ENCODE results near the gene PHF24.

PHF24 gene

DNA sequence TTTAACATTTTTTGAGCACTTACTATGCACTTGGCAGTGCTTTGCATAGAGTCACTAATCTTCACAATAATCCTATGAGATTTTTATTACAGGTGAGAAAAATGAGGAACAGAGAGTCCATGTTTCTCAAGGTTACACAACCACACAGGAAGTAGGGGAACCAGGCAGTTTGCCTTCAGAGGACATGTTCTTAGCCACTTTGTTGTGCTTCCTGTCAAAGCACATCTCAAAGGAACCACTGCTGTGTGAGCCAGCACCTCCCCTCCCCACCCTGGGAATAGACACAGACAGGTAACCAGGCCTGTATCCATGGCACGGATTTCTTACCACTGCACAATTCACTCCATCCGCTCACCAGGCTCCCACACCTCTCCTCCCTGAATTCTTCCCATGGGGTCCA lies 25.1 kb downstream of the PHF24 start:
- DNase-seq (ENCODE audit: low spot score), result no peak

DNA sequence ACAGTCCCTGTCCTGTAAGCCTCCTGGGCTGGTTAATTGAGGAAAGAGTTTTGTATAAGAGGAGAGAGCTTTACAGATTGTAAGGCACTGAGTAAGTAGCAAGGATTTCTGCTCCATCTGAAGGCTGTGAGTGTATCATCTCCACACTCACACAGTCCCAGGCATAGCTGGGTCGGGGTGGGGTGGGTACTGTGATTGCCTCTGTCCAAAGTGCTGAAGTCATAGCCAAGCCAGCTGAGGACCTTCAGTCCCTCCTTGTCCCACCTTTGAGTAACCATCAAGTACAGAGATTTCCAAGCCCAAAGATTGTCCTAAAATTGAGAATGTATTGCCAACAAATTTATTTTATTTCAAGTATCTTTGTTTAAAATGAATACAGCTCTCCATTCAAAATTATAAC lies 26.0 kb downstream of the PHF24 start:
- DNase-seq (ENCODE audit: low spot score), result no peak

DNA sequence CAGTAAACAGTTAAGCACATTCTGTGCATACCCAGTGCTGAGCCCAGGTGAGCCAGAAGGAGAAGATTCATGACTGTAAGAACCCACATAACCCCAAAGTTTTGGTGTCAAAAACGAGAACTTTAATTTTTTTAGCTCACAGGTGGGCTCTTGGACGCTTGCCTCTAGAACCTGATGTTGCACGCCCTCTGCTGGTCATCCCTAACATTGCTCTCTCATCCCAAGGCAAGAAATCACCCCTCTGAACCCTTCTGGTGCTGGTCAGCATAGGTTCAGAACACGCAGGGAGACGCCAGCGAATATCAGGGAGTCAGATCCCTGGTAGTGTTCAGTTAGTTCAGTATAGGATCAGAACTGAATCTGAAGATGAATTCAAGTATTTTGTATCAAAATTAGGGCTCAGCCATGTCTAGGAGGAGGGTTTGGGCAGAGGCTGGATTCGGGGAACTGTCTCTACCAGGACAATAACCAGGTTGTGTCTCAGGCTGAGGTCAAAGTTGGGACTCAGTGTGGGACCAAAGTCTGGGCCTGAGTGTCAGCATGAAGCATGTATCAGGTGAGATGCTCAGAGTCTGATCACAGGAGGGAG lies 27.3 kb downstream of the PHF24 start:
- DNase-seq (ENCODE audit: low spot score), result peak; percentile 64

DNA sequence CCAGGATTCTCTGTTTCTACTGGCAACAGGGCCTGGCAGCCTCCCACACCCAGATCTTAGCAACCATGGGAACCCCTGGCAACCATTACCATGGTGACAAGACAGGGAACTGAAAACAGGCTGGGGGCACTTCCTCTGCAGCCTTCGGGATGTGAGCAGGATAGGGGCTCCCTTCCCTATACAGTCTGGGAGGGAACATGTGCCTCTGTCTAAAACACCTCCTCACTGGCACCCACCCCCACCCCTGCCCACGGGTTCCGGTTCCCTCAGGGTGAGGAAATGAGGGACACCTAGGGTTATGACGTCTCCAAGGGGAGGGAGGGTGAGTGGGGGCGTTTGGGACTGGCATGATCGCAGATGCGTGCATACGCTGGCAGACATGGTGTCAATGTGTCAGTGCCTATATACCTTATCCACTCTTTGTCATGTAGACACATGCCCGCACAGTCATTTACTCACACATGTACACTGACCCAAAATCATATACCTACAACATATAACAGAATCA lies 28.5 kb downstream of the PHF24 start:
- peak; percentile 82 for DNase-seq (ENCODE audit: low spot score)

GRCh38 chr9:34987160-34987901 lies 29.2 kb downstream of the PHF24 start:
- DNase-seq (ENCODE audit: low spot score), result peak; percentile 66

DNA sequence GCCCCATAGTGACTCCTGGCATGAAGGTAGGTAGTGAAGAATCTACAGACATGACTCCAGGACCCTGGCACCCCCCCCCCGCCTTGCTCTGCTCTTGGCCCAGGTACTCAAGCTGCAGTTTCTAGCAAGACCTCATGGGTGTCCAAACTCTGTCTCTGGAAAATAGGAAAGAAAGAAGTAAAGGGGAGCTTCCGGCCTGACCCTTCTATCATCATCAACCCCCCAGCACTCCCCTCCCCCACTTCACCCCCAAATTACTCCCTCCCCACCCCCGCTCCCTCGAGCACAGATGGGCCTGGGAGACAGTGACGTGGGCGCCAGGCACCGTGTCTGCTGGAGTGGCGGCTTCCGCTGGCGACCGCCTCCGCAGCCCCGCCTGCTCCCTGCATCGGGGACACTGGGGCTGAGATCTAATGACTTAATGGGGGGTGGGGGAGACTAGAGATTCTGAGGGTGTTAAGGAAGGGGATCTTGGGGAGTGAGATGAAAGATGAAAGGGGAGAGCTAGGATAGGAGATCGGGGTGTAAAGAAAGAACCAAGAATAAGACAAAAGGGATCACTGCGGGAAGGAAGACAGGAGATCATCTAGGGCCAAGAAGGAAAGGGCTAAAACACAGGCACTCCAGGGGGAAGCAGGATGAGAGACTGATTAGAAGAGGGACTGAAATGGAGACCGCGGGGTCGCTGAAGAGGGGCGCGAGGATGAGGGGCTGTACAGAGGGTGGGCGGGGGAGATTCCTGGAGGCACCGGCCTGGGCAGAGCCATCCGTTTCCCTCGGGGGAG lies 30.3 kb downstream of the PHF24 start:
- peak; percentile 79 for DNase-seq (ENCODE audit: low spot score)

DNA sequence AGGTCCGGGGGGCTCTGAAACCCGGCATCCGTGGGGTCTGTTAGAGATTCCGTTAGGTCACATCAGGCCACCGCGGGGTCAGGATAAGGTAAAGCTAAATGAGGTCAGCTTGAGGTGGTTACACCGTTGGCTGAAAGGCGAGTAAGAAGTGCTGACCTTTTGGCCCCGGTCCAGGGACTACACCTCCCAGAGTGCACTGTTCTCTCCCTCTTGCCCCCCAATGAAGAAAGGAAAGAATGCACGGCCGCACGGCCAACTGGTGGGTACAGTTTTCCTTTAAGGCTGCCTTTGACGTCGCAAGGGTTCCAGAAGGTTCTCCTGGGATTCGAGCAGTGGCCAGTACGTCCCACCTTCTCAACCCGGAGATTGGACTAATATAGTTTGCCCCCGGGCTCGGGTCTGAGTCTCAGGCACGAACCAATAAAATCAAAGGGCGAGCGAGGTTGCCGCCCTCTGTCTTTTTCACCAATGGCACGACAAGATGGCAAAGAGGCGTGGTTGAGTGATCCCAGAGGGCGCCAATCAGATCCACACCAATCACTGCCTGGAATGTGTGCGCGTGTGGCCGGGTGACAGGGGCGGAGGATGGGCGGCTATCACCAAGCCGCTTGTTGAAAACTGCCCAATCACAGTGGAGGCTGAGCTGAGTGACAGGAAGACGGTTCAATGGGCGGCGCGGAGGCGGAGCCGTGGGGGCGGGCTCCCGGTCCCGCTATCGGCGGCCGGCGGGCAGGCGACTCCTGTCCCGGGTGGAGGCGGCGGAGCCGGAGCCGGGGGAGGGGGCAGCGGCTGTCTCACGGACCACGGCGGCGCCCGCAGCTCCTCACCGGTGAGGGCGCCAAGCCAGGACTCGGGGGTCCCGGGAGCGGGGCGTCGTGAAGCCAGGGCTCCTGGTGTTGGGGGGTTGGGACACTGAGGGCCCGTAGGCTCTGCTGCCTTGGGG lies 31.2 kb downstream of the PHF24 start, which contains the start of gene DNAJB5:
Gene DNAJB5 (plus strand): TSS at position 743 of the 943 bp plus-strand sequence. CDS start 886 bp downstream, outside the sequence.
- peak; percentile 100 for DNase-seq (ENCODE audit: low spot score)

DNA sequence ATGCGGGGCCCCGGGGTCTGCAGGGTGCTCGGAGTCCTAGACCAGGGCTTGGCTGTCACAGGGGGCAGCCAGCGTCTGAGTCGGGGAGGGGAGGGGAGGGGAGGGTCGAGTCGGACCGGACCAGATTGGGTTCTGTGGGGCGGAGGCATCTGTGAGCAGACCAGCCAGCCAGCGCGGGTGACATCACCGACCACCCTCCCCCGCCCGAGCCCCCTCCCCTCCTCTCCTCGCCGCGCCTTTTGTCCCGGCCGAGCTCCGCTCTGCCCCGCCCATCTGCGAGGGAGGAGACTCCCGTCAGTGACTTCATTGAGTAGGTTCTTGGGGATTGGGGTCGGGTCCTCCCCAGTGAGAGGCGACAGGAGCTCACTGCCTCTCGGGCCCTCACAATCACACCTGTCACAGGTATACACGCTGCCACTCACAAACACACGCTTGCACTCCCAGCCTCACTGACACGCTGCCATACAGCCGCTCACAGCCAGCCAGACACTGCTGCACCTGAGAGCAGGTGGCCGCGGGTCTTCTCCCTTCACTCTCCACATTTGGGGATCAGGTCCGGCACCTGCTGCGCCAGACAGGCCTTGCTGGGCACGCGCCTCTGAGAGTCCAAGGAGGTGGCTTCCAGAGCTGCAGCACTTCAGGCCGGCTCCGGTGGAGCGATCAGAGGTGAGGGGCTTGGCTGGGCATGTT lies 32.0 kb downstream of the PHF24 start:
- peak; percentile 39 for DNase-seq (ENCODE audit: low spot score)

- no peak for DNase-seq (ENCODE audit: low spot score)
These were observed 33.0 kb downstream of the PHF24 start for GRCh38 chr9:34990908-34991606.

DNA sequence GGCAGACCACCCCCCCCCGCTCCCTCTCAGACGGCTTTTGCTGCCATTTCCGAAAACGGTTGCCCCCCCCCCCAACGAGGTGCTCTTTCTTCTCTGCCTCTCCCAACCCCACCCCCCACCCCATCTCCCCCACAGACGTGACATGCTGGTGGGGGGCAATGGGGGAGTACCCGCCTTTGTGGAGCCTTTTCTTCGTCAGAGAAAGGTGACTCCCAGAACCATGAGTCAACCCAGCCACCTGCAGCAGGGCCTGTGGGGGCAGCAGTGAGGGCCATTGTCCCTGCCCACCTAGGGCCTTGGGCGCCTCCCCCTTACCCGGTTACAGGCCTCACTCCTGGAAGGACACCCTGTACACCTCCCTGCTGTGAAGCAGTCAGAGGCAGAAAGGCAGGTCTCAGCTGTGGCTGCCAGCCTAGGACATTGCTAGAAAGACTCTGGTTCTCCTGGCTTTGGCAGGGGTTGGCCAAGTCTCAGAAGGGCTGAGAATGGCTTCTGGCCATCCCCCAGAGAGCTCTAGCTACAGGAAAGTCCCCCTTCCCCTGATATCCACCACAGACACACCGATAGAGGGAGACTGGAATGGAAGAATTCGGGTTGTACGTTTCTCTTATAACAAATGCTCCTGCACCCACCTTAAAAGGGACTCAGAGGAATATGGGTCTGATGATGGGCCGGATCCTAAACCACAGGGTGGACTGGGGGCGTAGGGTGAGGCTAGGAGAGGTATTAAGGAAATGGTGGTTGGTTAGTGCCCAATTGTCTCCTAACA lies 33.7 kb downstream of the PHF24 start:
- no peak for DNase-seq (ENCODE audit: low spot score)

DNA sequence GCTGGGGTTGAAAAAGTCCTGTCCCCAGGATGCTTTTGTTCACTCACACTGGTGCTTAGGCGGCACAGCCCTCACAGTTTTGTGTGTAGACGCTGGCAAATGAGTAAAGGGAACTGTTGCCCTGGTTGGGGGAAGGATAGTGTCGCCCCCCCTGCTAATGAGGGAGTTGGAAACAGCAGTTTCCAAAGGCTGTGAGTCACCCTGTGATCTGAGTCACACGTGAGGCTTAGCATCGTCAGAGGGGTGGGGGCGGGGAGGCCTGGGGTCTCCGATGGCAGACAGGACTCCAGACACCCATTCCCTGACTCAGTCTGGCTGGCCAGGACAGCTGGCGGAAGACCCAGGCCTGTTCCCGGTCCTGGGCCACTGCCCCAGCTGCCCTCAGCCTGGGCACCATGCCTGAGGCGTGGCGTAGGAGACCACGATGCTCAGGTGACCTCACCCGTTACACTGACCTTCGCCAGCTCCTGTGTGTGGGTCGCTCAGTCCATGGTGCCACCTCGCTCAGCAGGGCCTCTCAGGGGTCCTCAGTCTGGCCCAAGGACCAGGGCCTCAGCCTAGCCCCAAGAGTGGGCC lies 34.4 kb downstream of the PHF24 start:
- no peak for DNase-seq (ENCODE audit: low spot score)

GRCh38 chr9:34993502-34994259 lies 35.6 kb downstream of the PHF24 start:
- peak; percentile 40 for DNase-seq (ENCODE audit: low spot score)

- peak; percentile 59 for DNase-seq (ENCODE audit: low spot score)
These were observed 36.3 kb downstream of the PHF24 start for GRCh38 chr9:34994260-34994899.

DNA sequence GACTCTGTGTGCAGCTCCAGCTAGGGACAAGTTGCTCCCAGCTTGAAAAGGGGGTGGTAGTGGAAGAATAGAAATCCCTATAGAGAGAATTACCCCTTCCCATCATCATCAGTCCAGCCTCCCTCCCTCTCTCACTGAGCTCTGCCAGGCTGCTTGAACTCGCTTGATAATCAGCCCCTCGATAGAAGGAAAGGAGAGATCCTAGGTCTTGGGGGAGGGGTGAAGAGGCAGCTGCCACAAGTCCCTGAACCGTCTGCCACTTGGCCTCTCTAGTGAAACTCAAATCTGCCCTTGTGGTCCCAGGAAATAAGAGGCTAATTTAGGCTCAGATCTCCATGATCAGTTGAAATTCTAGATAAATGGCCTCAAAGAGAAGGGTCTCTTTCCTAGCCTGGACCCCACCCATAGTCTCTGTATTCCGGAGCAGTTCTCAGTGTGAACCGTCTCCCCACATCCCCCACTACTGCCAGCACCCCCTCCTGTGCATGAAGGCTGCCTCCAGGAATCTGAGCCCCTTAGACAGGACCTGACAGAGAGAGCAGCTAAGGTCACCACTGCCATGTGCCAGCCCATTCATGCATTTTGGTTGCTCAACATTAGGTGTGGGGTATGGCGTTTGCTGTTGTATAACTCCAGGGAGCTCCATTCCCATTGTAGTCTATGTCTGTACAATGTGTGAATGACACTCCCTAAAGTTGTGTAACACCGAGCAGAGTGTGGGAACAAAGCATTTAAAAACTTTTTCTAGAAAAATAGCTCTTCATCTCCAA lies 37.0 kb downstream of the PHF24 start:
- no peak for DNase-seq (ENCODE audit: low spot score)

- DNase-seq (ENCODE audit: low spot score), result no peak
These were observed 37.6 kb downstream of the PHF24 start for GRCh38 chr9:34995670-34996060.

DNA sequence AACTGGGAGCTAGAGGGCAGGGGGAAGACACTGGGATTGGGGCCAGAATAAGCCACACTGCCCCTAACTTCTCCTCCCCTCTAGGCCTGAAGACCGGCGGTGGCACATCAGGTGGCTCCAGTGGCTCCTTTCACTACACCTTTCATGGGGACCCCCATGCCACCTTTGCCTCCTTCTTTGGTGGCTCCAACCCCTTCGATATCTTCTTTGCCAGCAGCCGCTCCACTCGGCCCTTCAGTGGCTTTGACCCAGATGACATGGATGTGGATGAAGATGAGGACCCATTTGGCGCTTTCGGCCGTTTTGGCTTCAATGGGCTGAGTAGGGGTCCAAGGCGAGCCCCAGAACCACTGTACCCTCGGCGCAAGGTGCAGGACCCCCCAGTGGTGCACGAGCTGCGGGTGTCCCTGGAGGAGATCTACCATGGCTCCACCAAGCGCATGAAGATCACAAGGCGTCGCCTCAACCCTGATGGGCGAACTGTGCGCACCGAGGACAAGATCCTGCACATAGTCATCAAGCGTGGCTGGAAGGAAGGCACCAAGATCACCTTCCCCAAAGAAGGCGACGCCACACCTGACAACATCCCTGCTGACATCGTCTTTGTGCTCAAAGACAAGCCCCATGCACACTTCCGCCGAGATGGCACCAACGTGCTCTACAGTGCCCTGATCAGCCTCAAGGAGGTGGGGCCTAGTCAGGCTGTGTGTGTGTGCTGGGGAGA lies 38.3 kb downstream of the PHF24 start:
- DNase-seq (ENCODE audit: low spot score), result no peak

- DNase-seq (ENCODE audit: low spot score), result no peak
These were observed 38.8 kb downstream of the PHF24 start for GRCh38 chr9:34996905-34997279.
